Left forelimb (tissue), 1 donor: ENCODE results near the gene PNPLA5.

Source experiments
- DNase-seq: peaks from one replicate; pipeline ENCODE4 v3.0.0-alpha.2; 2018; ENCODE audit warnings: low spot score

Gene PNPLA5

DNA sequence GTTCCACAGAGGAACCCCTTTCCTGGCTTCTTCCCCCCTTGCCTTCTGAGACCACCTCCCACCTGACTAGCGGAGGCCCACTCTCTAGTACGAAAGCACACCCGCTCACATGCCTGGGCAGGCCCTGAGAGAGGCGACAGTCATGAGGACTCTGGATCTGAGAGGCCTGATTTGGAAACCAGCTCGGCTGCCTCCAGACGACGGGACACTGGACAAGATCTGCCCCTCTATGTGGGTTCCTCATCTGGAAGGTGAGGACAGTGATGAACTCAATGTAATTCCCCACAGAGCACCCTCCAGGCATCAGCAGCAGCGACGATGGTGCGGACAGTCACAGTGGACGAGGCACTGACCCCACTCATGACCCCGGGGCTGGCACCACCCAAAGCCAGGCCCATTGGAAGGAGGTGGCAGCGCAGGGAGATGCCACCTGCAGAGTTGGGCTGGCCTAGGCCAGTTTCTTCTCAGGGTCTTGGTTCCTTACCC is 37.0 kb downstream of the PNPLA5 start:
- DNase-seq, result peak; percentile 47

- peak; percentile 53 for DNase-seq
Measured at GRCh38 chr22:43854121-43854785, 37.6 kb downstream of the PNPLA5 start.

GRCh38 chr22:43853328-43853931 is 38.4 kb downstream of the PNPLA5 start:
- DNase-seq, result peak; percentile 55

- DNase-seq, result peak; percentile 50
Measured at GRCh38 chr22:43852573-43853327, 39.1 kb downstream of the PNPLA5 start.

DNA sequence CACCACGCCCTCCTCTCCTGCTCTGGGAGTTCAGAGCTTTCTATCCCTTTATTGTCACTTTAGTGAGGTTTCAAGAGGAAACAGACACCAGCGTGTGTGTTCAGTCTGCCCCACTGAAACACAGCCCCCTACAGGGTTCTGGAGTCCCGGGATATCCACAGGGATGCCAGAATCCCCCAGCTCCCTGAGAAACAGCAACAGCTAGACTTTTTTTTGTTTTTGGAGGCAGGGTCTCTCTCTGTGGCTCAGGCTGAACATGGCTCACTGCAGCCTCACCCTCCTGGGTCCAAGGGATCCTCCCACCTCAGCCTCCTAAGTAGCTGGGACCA is 39.9 kb downstream of the PNPLA5 start:
- DNase-seq, result peak; percentile 28

GRCh38 chr22:43851058-43851978 is 40.5 kb downstream of the PNPLA5 start:
- DNase-seq, result peak; percentile 30

- DNase-seq, result peak; percentile 37
Measured at GRCh38 chr22:43850529-43850928, 41.3 kb downstream of the PNPLA5 start.

DNA sequence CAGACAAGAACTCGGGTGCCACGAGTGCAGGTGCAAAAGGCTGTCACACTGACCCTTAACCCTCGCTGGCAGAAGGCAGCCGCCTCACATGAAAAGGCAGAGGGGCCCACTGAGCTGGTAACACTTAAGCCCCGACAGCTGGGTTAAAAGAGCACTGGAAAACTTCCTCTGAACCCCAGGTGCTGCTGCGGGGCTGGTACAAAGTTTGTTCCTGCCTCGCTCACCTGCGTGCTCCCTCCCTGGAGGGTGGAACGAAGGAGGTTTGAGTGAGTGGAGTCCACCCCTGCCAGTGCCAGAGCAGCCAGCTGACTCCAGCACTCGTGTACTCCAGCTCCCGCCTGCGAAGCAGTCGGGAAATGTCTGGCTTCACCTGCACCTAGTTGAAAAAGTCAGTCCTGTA is 42.1 kb downstream of the PNPLA5 start:
- peak; percentile 37 for DNase-seq

GRCh38 chr22:43848366-43849171 is 43.2 kb downstream of the PNPLA5 start:
- DNase-seq, result peak; percentile 65

GRCh38 chr22:43847376-43848289 is 44.2 kb downstream of the PNPLA5 start:
- DNase-seq, result peak; percentile 20

GRCh38 chr22:43846966-43847365 is 44.8 kb downstream of the PNPLA5 start:
- no peak for DNase-seq

GRCh38 chr22:43845981-43846380 is 45.8 kb downstream of the PNPLA5 start:
- DNase-seq, result no peak

DNA sequence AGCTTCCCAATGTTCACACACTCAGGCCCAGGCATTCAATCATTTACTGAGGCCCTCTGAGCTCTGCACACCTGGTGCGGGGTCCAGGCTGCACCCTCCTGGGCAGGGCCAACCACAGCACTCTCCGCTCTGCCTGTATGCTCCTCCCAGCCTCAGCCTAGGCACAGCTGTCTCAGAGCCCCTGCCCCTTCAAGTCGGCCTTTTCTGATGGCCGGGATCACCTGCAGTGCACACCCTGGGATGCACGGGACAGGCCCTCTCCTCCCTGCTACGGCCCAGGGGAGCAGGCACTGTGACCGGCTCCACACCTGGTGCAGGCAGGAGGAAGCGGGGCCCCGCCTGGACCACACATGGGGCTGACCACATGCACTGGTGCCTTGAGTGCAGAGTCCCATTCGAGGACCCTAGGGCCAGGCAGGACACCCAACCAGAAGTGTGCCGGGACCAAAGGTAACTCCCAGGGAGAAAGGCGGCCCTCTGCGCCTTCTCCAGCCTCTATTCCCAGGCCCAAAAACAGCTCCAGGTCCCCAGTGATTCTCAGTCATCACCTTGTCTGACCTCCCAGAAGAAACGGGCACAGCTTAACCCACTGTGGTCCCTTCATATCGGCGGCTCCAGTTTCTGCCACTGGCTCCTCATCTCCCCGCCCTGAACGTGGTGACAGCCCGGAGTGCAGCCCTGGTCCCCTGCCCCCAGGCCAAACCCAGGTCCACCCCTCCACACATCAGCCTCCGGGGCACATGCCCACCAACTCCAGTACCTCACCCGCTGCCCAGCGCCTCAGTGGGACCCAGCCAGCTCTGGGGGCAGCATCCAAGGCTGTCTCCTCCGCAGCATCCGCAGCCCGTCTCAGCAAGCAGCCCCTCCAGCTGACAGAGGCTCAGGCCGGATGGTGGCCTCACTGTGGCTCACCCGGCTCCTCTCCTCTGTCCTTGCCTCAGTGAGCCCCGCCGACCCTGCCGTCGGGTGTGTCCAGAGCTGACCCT is 47.0 kb downstream of the PNPLA5 start:
- no peak for DNase-seq

- no peak for DNase-seq
Measured at GRCh38 chr22:43843783-43844530, 47.9 kb downstream of the PNPLA5 start.

DNA sequence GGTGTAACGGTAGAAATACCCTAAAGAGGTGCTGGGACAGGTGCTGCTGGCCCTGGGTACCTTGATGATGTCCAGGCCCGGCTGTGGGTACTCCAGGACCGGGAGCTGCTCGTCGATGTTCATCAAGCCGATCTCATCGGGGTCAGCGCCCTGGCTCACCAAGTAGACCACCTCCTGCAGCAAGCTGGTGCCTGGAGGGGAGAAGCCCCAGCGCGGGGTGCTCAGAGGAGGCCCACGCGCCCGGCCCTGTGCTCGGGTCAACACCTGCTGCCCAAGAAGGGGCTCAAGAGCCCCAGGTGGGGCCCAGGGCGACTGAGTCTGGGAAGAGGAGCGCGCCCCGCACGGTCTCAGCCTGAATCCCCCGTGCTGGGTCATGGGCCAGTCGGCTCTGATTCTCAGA is 50.1 kb downstream of the PNPLA5 start:
- DNase-seq, result no peak

DNA sequence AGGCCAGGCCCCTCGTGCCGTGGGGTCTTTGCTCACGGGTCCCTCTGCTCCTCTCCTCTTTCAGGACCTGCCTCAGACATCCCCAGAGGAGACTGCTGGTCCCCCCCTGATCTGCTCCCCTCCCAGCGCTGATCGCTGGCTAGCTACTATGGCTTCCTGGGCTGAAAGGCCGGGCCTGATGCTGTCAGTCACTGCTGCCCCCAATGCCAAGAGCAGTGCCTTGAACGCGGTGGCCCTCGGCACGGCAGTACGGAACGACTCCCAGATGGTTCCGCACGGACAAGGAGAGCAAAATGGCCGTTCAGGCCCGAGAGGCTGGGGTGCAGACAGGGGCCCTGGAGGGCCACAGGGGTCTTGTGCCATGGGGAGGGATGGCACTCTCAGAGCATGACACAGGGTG is 51.0 kb downstream of the PNPLA5 start:
- no peak for DNase-seq

GRCh38 chr22:43840431-43840830 is 51.4 kb downstream of the PNPLA5 start:
- DNase-seq, result no peak

- DNase-seq, result no peak
Measured at GRCh38 chr22:43839781-43840180, 52.0 kb downstream of the PNPLA5 start.
